Peyer's patch (tissue), 4 donors: Measurements from ENCODE around the gene RAB22A.

Experiments
- POLR2A ChIP-seq, 2 donors: fragments of 450-650 bp; IDR thresholded peaks; one replicate each; pipeline ENCODE4 v1.5.1; 2017; ENCODE audit warnings: antibody characterized with exemption in 2 of 2, mild to moderate bottlenecking in 2 of 2, moderate library complexity in 2 of 2
- TF ChIP-seq, protein P1 (sequence below), 6 experiments: fragments of 450-650 bp in 4 of 6; fragments of 200-600 bp in 2 of 6; sonication (generic) in 1 of 6; IDR thresholded peaks; one replicate each; pipeline ENCODE4 v1.5.1; 2017 to 2019; ENCODE audit warnings: antibody characterized with exemption in 6 of 6, mild to moderate bottlenecking in 3 of 6, moderate library complexity in 1 of 6

DNA sequence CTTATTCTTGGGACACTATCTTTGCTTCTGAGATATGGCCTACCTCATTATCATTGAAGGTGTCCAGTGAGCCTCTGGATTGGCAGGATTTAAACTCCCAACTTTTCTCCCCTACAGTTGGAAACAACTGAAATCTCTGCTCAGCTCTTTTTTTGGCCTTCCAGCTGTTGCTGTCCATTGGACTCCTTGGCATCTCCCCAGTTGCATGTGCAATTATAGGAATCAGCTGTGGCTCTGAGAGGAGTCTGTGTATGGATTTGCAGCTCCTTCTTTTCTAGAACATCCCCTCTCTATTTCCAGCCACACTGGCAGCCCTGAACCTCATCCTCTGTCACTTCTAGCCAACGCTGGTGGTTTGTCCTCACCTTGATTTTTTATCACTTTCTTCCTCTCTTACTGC is 21.2 kb downstream of the RAB22A start:
- TF ChIP-seq, protein P1, sequence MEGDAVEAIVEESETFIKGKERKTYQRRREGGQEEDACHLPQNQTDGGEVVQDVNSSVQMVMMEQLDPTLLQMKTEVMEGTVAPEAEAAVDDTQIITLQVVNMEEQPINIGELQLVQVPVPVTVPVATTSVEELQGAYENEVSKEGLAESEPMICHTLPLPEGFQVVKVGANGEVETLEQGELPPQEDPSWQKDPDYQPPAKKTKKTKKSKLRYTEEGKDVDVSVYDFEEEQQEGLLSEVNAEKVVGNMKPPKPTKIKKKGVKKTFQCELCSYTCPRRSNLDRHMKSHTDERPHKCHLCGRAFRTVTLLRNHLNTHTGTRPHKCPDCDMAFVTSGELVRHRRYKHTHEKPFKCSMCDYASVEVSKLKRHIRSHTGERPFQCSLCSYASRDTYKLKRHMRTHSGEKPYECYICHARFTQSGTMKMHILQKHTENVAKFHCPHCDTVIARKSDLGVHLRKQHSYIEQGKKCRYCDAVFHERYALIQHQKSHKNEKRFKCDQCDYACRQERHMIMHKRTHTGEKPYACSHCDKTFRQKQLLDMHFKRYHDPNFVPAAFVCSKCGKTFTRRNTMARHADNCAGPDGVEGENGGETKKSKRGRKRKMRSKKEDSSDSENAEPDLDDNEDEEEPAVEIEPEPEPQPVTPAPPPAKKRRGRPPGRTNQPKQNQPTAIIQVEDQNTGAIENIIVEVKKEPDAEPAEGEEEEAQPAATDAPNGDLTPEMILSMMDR (IDR thresholded peaks at IDR 0.05), result no peak
- no peak for TF ChIP-seq POLR2A (IDR thresholded peaks at IDR 0.05)
